Aorta (tissue), 5 donors: Measurements from ENCODE around the gene ZKSCAN7. TPM values are rescaled to one million over a fixed set of nuclear protein-coding genes. Genes with fewer than 3 reads are reported as not detected.

Experiments
- ATAC-seq: fragments of 200-7000 bp; cut with Tn5 transposase; one replicate; pipeline ENCODE4 v1.9.1; 2022; ENCODE audit warnings: moderate library complexity; ENCODE audit not compliant: low FRiP score
- DNase-seq, 2 donors: peaks; one replicate each; pipeline ENCODE4 v3.0.0-alpha.2; 2020
- H3K27ac ChIP-seq, 2 donors: one replicate each; pipeline ENCODE4 v1.5.1; 2013; ENCODE audit warnings: low read length in 2 of 2, mild to moderate bottlenecking in 2 of 2, moderate library complexity in 2 of 2, control low read depth in 1 of 2, inconsistent platforms in 1 of 2, low read depth in 1 of 2
- H3K27me3 ChIP-seq, 2 donors: one replicate each; pipeline ENCODE4 v1.6.1; 2013; ENCODE audit warnings: control low read depth in 1 of 2, low read length in 1 of 2, mild to moderate bottlenecking in 1 of 2, moderate library complexity in 1 of 2; ENCODE audit not compliant: insufficient read depth in 2 of 2, control insufficient read depth in 1 of 2
- H3K36me3 ChIP-seq, 2 donors: one replicate each; pipeline ENCODE4 v1.6.1; 2013; ENCODE audit warnings: control low read depth in 1 of 2, low read length in 1 of 2, mild to moderate bottlenecking in 1 of 2; ENCODE audit not compliant: insufficient read depth in 2 of 2, control insufficient read depth in 1 of 2
- H3K4me1 ChIP-seq, 2 donors: one replicate each; pipeline ENCODE4 v1.6.1; 2013; ENCODE audit warnings: low read length in 2 of 2, control low read depth in 1 of 2, mild to moderate bottlenecking in 1 of 2, moderate library complexity in 1 of 2; ENCODE audit not compliant: insufficient read depth in 2 of 2, control insufficient read depth in 1 of 2
- H3K4me3 ChIP-seq, 2 donors: one replicate each; pipeline ENCODE4 v1.5.1; 2013; ENCODE audit warnings: low read length in 2 of 2, control low read depth in 1 of 2, mild to moderate bottlenecking in 1 of 2
- H3K9me3 ChIP-seq: one replicate; pipeline ENCODE4 v1.6.1; 2013; ENCODE audit warnings: mild to moderate bottlenecking, low read length; ENCODE audit not compliant: control insufficient read depth
- WGBS, 2 donors: extraction: QIAGEN DNeasy Blood & Tissue Kit; methylation state at CpG; one replicate each; pipeline ENCODE4 v1.1.7; 2013; 5-methylcytosine and 5-hydroxymethylcytosine counted together
- intact Hi-C, 2 donors: fragments of 100-400 bp; cut with DNase I; formaldehyde crosslinking; loops; one replicate each; pipeline versions ENCODE4 v1.14.2 to v1.15.0; 2022
- long read RNA-seq, 2 donors: library from polyadenylated mRNA; unstranded; transcript quantifications; one replicate each; pipeline ENCODE4 v2.0.0, GENCODE V29; 2020 to 2021
- polyA plus RNA-seq, 2 donors: library from polyadenylated mRNA; stranded (reverse); fragments of 200-250 nt; gene quantifications; one replicate each; pipeline ENCODE4 v1.2.3, GENCODE V29; 2013
- total RNA-seq, 2 donors: library from RNA; stranded (reverse); fragmentation: NEBNext Ultra II Directional; extraction: Animal tissue kit (Norgen Biotek cat#: 25700); gene quantifications; one replicate each; pipeline ENCODE4 v1.2.1, GENCODE V29; 2021
- donor health status: healthy with polysubstance abuse.
- donor health status: Bipolar disorder and iron deficiency.
- donor health status: DM: no; HTN: no; CAD: no.
- donor health status: DM: no; HTN: no; CAD: no.
- donor health status: DM: yes; HTN: yes; CAD: no.

Gene ZKSCAN7
- 1 to 10 TPM; 3.5 to 6.2 TPM for total RNA-seq
- polyA plus RNA-seq, result 1 to 10 TPM in 1 of 2 donors, under 1 TPM in 1; 0.50 to 2.1 TPM
- long read RNA-seq, donor 1, partial matches to known transcripts, result 1 of 5 reads
- long read RNA-seq, donor 1, other reads (novel, unspliced or antisense), result 2 of 5 reads
- long read RNA-seq, donor 2, partial matches to known transcripts, result 1 of 6 reads
- long read RNA-seq, donor 2, other reads (novel, unspliced or antisense), result 4 of 6 reads

DNA sequence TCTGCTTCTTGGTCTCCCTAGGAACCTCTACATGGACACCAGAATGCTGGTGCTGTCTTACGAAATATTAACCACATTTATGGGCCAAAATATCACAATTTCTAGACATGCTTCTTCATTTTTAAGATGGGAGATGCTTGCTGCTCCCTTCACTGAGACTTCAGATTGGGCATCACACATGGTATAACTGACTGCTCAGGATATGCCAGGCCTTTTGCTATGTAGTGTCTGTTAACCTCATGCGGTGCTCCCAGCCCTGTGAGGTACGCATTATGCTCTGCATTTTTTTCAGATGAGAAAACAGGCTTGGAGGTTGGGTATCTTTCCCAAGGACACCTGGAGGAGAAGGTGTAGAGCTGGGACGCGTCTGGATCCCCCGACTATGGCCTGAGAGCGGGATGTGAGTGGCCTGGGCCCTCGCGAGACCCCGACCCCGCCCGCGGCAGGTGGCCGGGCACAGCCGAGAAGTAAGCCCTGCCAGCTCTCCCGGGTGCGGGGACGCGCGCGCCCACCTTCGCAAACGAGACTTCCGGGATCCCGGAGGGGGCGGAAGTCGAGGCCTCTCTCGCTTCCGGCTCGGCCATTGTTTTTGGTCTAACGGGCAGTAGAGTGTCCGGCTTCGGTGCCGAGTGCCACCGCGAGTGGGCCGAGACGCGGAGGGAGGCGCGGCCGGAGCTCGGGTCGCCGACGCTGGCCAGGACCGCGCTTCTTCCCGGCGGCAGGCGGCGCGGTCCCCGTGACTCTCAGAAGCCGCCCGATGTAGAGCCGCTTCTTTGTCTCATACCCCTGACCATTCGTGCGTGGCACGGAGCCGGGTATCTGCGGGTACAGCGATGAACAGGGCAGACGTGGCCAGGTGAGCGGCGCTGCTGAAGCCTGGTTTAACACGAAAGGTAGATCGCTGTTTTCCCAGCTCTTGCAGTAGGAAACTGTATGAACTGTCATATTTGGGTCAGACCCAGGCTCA is at the start of gene ZKSCAN7:
ZKSCAN7 (plus strand) TSS at position 568 of the 967 bp plus-strand sequence. CDS start 1,855 bp downstream, outside the sequence.
- Histone ChIP-seq H3K27ac (peak within 1 kb of the TSS in 1 of 2 donors; percentile 65), H3K4me1 (peaks cover 0 to 2% of the 10 kb centered on the region in 2 donors), H3K36me3 (no peaks in the 10 kb centered on the region), H3K4me3 (peak within 1 kb of the TSS; percentile 42 to 86), H3K27me3 (no peaks in the 10 kb centered on the region), H3K9me3 (no peaks in the 10 kb centered on the region)
- ATAC-seq, result peak; percentile 87
- WGBS, 2 donors, result 3% methylated on average over 55 to 68 of the region's 68 CpGs
- intact Hi-C loops, result loop anchor here in 1 of 2 donors (2.0 kb wide), 1 partner anchor 44 kb away; no protein-coding TSS in a partner anchor
- peak; percentile 77 to 87 for DNase-seq

DNA sequence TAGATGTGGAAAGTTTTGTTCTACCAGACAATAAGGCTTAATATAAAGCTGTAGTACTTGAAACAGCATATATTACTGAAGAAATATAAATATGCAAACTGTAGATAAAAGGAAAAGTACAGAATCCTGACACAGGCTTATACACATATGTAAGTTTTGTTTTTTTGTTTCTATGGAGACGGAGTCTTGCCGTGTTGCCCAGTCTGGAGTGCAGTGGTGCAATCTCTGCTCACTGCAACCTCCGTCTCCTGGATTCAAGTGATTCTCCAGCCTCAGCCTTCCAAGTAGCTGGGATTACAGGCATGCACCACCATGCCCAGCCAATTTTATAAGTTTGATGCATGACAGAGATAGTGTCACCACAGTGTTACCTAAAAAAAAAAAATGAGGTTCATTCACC is 48.4 kb upstream of the ZKSCAN7 start:
- no peak for ATAC-seq
- no peak overlapping the region for H3K4me3 ChIP-seq
- no peak for DNase-seq
- H3K9me3 ChIP-seq, result peaks cover under 1% of the 10 kb centered on the region
- H3K27ac ChIP-seq, result no peak overlapping the region
- H3K27me3 ChIP-seq, result no peaks in the 10 kb centered on the region
- WGBS, 2 donors, result 46% methylated on average over 3 of the region's 3 CpGs
- intact Hi-C loops, result loop anchor here in 1 of 2 donors (10.0 kb wide), 1 partner anchor 172 kb away; the partner anchor contains the start of gene TCAIM
- H3K4me1 ChIP-seq, result no peaks in the 10 kb centered on the region
- H3K36me3 ChIP-seq, result peaks cover 3 to 4% of the 10 kb centered on the region in 2 donors

DNA sequence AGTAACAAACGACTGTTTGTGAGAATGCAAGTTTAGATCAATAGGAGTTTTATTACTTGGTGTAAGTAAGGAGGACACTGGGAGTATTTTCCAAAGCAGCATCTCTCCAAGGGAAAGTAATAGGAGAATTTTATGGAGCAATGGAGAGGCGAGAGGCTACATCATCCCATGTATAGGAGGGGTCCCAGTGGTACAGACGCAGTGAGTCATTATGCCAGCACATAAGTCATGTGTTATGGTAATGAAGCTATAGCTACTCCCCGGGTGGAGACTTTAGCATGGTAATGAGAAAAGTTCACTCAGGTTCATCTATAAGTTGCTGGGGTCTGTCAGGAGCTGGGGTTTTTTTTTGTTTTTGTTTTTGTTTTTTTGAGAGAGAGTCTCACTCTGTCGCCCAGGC is 48.0 kb upstream of the ZKSCAN7 start:
- H3K27me3 ChIP-seq, result no peaks in the 10 kb centered on the region
- DNase-seq (no peak), ATAC-seq (no peak)
- no peak overlapping the region for H3K27ac ChIP-seq
- intact Hi-C loops, result loop anchor here in 1 of 2 donors (10.0 kb wide), 1 partner anchor 172 kb away; the partner anchor contains the start of gene TCAIM
- peaks cover 0 to under 1% of the 10 kb centered on the region in 2 donors for H3K36me3 ChIP-seq
- no peak overlapping the region for H3K4me3 ChIP-seq
- no peaks in the 10 kb centered on the region for H3K4me1 ChIP-seq
- WGBS, 2 donors, result 83 to 87% methylated on average over 5 of the region's 5 CpGs
- H3K9me3 ChIP-seq, result no peaks in the 10 kb centered on the region

DNA sequence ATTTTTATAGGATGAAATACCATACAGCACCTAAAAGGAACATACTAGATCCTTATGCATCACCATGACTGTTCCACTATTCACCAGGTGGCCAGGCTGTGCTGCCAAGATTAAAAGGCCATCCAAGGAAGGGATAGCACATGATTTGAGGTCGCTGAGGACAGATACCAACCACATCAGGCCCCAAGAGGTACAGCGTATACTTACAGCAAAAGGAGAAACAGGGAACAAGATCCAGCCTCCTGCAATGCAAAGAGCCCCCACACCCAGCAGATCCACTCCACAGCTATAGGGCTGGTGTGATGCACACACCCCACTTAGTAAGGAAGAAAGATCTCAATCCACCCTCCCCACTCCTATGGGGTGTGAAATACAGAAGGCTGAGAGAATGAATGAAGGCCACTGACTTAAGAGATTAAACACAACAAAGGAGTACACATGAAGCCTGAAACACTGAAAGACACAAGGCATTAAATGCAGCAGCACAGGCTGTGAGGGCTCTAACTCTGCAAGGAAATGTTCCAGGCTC is 45.5 kb upstream of the ZKSCAN7 start:
- H3K9me3 ChIP-seq, result no peaks in the 10 kb centered on the region
- H3K4me1 ChIP-seq, result no peaks in the 10 kb centered on the region
- H3K36me3 ChIP-seq, result no peaks in the 10 kb centered on the region
- 44 to 56% methylated on average over 2 of the region's 2 CpGs for WGBS, 2 donors
- peak overlapping the region; percentile 86 to 100 for H3K4me3 ChIP-seq
- intact Hi-C loops, result loop anchor here in 1 of 2 donors (10.0 kb wide), 1 partner anchor 175 kb away; the partner anchor contains the start of gene TCAIM
- ATAC-seq (no peak), DNase-seq (no peak)
- H3K27me3 ChIP-seq, result no peaks in the 10 kb centered on the region
- H3K27ac ChIP-seq, result no peak overlapping the region

DNA sequence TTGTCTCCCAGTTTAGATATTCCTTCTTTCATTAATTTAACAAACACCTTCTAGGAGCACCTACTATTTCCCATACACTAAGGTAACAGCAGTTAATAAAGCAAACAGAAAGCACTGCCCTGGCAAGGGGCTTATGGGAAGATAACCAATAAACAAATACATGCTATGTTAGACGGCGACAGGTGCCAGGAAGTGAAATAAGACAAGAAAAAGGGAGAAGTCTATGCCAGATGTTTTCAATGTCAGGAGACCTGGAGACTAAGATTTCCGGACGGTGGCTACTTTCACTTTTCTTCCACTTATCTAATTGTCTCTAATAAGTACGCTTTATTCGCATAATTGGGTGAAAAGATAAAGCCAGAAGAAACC is 45.0 kb upstream of the ZKSCAN7 start:
- Histone ChIP-seq H3K9me3 (no peaks in the 10 kb centered on the region), H3K4me1 (no peaks in the 10 kb centered on the region), H3K27me3 (no peaks in the 10 kb centered on the region), H3K4me3 (peak overlapping the region; percentile 86 to 100), H3K36me3 (no peaks in the 10 kb centered on the region), H3K27ac (peak overlapping the region in 1 of 2 donors; percentile 79)
- ATAC-seq (no peak), DNase-seq (no peak)
- intact Hi-C loops, result loop anchor here (2.0 to 10.0 kb wide), 4 partner anchors 33 to 188 kb away; partner anchors contain the start of genes TCAIM (in 1 of the 2), ZKSCAN7 (in 1 of the 2) and ZNF445 (in 1 of the 2)
- WGBS, 2 donors, result 0% methylated on average over 6 of the region's 6 CpGs

DNA sequence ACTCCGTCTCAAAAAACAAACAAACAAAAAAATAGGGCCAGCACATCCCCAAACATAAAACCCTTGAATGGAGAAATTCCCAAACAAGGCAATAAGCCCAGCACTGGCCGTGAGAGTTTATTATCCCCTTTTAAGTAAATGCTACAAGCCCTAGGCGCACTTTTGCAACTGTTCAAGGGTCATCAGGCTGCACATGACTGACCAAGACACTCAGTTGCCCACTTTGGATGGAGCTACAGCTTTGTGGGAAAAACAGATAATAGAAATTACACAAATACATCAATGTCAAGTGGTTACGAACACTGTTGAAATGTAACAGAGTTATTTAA is 43.8 kb upstream of the ZKSCAN7 start:
- H3K4me1 ChIP-seq, result no peaks in the 10 kb centered on the region
- no peaks in the 10 kb centered on the region for H3K9me3 ChIP-seq
- ATAC-seq, result no peak
- no peak for DNase-seq
- WGBS, 2 donors, result 41 to 42% methylated on average over 4 of the region's 4 CpGs
- peak overlapping the region; percentile 38 to 62 for H3K27ac ChIP-seq
- H3K27me3 ChIP-seq, result no peaks in the 10 kb centered on the region
- intact Hi-C loops, result loop anchor here in 1 of 2 donors (2.0 to 5.0 kb wide), 3 partner anchors 34 to 189 kb away; partner anchors contain the start of genes ZKSCAN7 and ZNF445
- H3K36me3 ChIP-seq, result no peaks in the 10 kb centered on the region
- H3K4me3 ChIP-seq, result peak overlapping the region; percentile 86 to 100

DNA sequence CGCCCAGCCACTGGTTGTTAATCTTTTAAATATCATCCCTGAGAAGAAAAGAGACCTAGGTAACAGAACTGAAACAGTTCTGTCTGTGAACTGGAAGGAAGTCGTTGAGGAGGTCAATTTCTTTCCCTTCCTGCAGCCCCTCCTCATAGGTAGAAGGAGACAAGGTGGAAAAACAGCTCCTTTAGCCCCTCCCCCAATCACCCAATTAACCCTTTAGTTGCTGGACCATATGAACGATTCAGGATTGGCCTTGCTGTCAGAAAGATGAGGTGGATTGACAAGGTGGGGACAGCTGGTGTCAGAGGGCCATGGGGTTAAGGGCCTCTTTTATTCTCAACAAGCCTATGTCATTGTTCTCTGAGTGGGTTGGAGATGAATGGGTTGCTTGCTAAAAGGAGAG is 41.5 kb upstream of the ZKSCAN7 start:
- no peak overlapping the region for H3K27ac ChIP-seq
- ATAC-seq (no peak), DNase-seq (no peak)
- no peaks in the 10 kb centered on the region for H3K9me3 ChIP-seq
- no peak overlapping the region for H3K4me3 ChIP-seq
- no peaks in the 10 kb centered on the region for H3K27me3 ChIP-seq
- no peaks in the 10 kb centered on the region for H3K4me1 ChIP-seq
- no peaks in the 10 kb centered on the region for H3K36me3 ChIP-seq
- intact Hi-C loops, result loop anchor here in 1 of 2 donors (5.0 kb wide), 2 partner anchors 36 to 191 kb away; partner anchors contain the start of gene ZNF445
- WGBS, 2 donors, result 36 to 45% methylated on average over 3 of the region's 3 CpGs

DNA sequence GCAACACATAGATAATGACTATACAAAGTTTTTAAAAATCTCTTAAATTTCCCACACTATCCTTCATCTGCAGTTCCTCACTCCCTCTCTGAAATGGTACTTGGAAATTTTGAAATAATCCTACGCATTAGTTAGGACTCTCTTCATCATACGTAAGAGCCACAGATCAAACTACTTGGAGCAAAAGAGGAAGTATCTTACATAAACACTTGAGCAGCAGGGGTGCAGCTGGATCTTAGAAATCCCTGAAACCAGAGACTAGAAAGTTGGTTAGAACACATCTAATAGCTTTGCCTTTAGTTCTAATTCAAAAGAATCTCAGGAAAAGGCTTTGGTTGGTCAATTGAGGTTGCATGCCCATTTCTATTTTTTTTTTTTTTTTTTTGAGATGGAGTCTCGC is 38.8 kb upstream of the ZKSCAN7 start:
- H3K36me3 ChIP-seq, result no peaks in the 10 kb centered on the region
- no peaks in the 10 kb centered on the region for H3K9me3 ChIP-seq
- DNase-seq (no peak), ATAC-seq (no peak)
- WGBS, 2 donors, result 75 to 89% methylated on average over 2 to 3 of the region's 3 CpGs
- intact Hi-C loops, result no loop called here
- no peaks in the 10 kb centered on the region for H3K4me1 ChIP-seq
- H3K4me3 ChIP-seq, result no peak overlapping the region
- H3K27me3 ChIP-seq, result no peaks in the 10 kb centered on the region
- H3K27ac ChIP-seq, result no peak overlapping the region
